Stimulated activated CD4-positive, alpha-beta T cell treated with anti-CD3 and anti-CD28 coated beads, Interleukin-2, amount 100 ng/mL, for 4 hours (primary cell): ENCODE data around the gene FARP1.
"Not testable (repeated sequence)": the region's sequence is repeated elsewhere in the genome, so short reads cannot be mapped to it uniquely, and the experiment has no call there.

Source experiments
- DNase-seq: peaks from one replicate; pipeline ENCODE4 v3.0.0-alpha.2; 2020; ENCODE audit warnings: low read depth

The FARP1 gene

GRCh38 chr13:98401934-98402333 lies 259.0 kb downstream of the FARP1 start:
- DNase-seq = no peak

- no peak for DNase-seq
Measured at GRCh38 chr13:98403076-98403475, 260.2 kb downstream of the FARP1 start.

- no peak for DNase-seq
Measured at GRCh38 chr13:98405107-98405571, 262.2 kb downstream of the FARP1 start.

GRCh38 chr13:98405690-98406344 lies 262.9 kb downstream of the FARP1 start:
- DNase-seq = no peak

GRCh38 chr13:98406427-98406826 lies 263.5 kb downstream of the FARP1 start:
- no peak for DNase-seq

GRCh38 chr13:98406971-98407370 lies 264.1 kb downstream of the FARP1 start:
- DNase-seq = no peak

- DNase-seq = no peak
Measured at GRCh38 chr13:98407575-98407974, 264.7 kb downstream of the FARP1 start.

- no peak for DNase-seq
Measured at GRCh38 chr13:98409281-98409680, 266.4 kb downstream of the FARP1 start.

- no peak for DNase-seq
Measured at GRCh38 chr13:98410612-98411011, 267.7 kb downstream of the FARP1 start.

GRCh38 chr13:98411013-98411412 lies 268.1 kb downstream of the FARP1 start:
- DNase-seq = no peak

- DNase-seq = no peak
Measured at GRCh38 chr13:98411617-98412265, 268.8 kb downstream of the FARP1 start.

GRCh38 chr13:98413278-98413677 lies 270.4 kb downstream of the FARP1 start:
- DNase-seq = not testable (repeated sequence)

- DNase-seq = no peak
Measured at GRCh38 chr13:98413796-98414195, 270.9 kb downstream of the FARP1 start.

GRCh38 chr13:98415326-98416070 lies 272.6 kb downstream of the FARP1 start:
- no peak for DNase-seq

GRCh38 chr13:98416408-98416807 lies 273.5 kb downstream of the FARP1 start:
- no peak for DNase-seq

- DNase-seq = no peak
Measured at GRCh38 chr13:98419786-98420553, 277.1 kb downstream of the FARP1 start.

GRCh38 chr13:98420554-98421175 lies 277.8 kb downstream of the FARP1 start:
- DNase-seq = no peak

- no peak for DNase-seq
Measured at GRCh38 chr13:98422046-98422445, 279.2 kb downstream of the FARP1 start.

- DNase-seq = no peak
Measured at GRCh38 chr13:98423417-98423816, 280.5 kb downstream of the FARP1 start.

GRCh38 chr13:98427331-98427995 lies 284.6 kb downstream of the FARP1 start:
- no peak for DNase-seq

GRCh38 chr13:98428256-98428966 lies 285.5 kb downstream of the FARP1 start:
- DNase-seq = no peak
